ENCODE measurements around the gene CRMP1. TPM values are rescaled to one million over a fixed set of nuclear protein-coding genes. Genes with fewer than 3 reads are reported as not detected.

Gene CRMP1
- total RNA-seq, 1 experiment from 2014 or later: 77.5 TPM

DNA sequence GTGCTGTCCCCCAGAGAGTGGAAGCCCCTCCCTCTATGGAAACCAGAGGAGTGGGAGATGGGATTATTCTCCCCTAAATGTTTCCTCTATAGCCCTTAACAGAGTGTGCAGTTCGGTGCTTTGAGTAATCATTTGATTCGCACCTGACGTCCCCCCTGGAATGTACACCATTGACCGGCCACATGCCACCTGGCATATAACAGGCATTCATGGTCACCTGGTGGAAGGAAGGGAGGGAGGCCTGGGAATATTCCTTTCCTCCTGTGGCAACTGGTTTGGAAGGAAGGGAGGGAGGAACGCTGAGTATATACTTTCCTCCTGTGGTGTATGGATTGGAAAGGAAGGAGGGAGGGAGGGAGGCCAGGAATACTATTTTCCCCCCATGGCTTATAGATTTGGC lies 77.2 kb downstream of the CRMP1 start:
- Histone ChIP-seq H3K4me1 (ENCODE audit: insufficient read depth, low read length, poor library complexity, severe bottlenecking) (peaks cover 12% of the 10 kb centered on the region), H3K9me3 (ENCODE audit: low read depth, low read length, poor library complexity, severe bottlenecking) (no peaks in the 10 kb centered on the region), H3K4me3 (ENCODE audit: low read depth, low read length, poor library complexity, severe bottlenecking) (no peak overlapping the region), H3K36me3 (ENCODE audit: insufficient read depth, low read length, poor library complexity, severe bottlenecking) (peaks cover 18% of the 10 kb centered on the region), H3K27me3 (replicated peaks; ENCODE audit: insufficient read depth, low read depth, low read length, poor library complexity) (no peaks in the 10 kb centered on the region), H3K27ac (ENCODE audit: low read depth, low read length, poor library complexity, severe bottlenecking) (peak overlapping the region; percentile 37)
- no peak for TF ChIP-seq EZH2 (IDR thresholded peaks at IDR 0.05; ENCODE audit: borderline replicate concordance, low read depth, low read length, poor library complexity, severe bottlenecking)
- ChIA-PET POLR2A (ENCODE audit: low non-redundant PET) (interaction anchor here (0.6 kb wide), 1 partner anchor 1469 kb away, joined by 3 read pairs; no protein-coding TSS in a partner anchor), CTCF (no interaction called here)
- no TSS peak for BruUV-seq (replicated peaks)
- intact Hi-C loops (cut with micrococcal nuclease; ENCODE audit: unreplicated experiment): loop anchor here (10.0 kb wide), 1 partner anchor 1331 kb away; no protein-coding TSS in a partner anchor
- no peak for DNase-seq (ENCODE audit: low spot score)

GRCh38 chr4:5814421-5814820 lies 78.5 kb downstream of the CRMP1 start:
- H3K27me3 ChIP-seq (replicated peaks; ENCODE audit: insufficient read depth, low read depth, low read length, poor library complexity): no peaks in the 10 kb centered on the region
- H3K36me3 ChIP-seq (ENCODE audit: insufficient read depth, low read length, poor library complexity, severe bottlenecking): peaks cover 15% of the 10 kb centered on the region
- DNase-seq (ENCODE audit: low spot score): no peak
- intact Hi-C loops (cut with micrococcal nuclease; ENCODE audit: unreplicated experiment): loop anchor here (10.0 kb wide), 1 partner anchor 1330 kb away; no protein-coding TSS in a partner anchor
- POLR2A ChIA-PET (ENCODE audit: low non-redundant PET): no interaction called here
- peaks cover 12% of the 10 kb centered on the region for H3K4me1 ChIP-seq (ENCODE audit: insufficient read depth, low read length, poor library complexity, severe bottlenecking)
- no peaks in the 10 kb centered on the region for H3K9me3 ChIP-seq (ENCODE audit: low read depth, low read length, poor library complexity, severe bottlenecking)
- no peak overlapping the region for H3K4me3 ChIP-seq (ENCODE audit: low read depth, low read length, poor library complexity, severe bottlenecking)
- TF ChIP-seq EZH2 (IDR thresholded peaks at IDR 0.05; ENCODE audit: borderline replicate concordance, low read depth, low read length, poor library complexity, severe bottlenecking) (no peak), CTCF (conservative IDR thresholded peaks at IDR 0.05; ENCODE audit: low read depth, low read length) (no peak)
- CTCF ChIA-PET: no interaction called here
- H3K27ac ChIP-seq (ENCODE audit: low read depth, low read length, poor library complexity, severe bottlenecking): no peak overlapping the region
- no TSS peak for BruUV-seq (replicated peaks)

- no TSS peak for BruUV-seq (replicated peaks)
- TF ChIP-seq EZH2 (IDR thresholded peaks at IDR 0.05; ENCODE audit: borderline replicate concordance, low read depth, low read length, poor library complexity, severe bottlenecking): no peak
- no peak for TF ChIP-seq CTCF (conservative IDR thresholded peaks at IDR 0.05; ENCODE audit: low read depth, low read length)
- Histone ChIP-seq H3K36me3 (ENCODE audit: insufficient read depth, low read length, poor library complexity, severe bottlenecking) (peaks cover 14% of the 10 kb centered on the region), H3K4me3 (ENCODE audit: low read depth, low read length, poor library complexity, severe bottlenecking) (no peak overlapping the region), H3K27ac (ENCODE audit: low read depth, low read length, poor library complexity, severe bottlenecking) (no peak overlapping the region), H3K27me3 (replicated peaks; ENCODE audit: insufficient read depth, low read depth, low read length, poor library complexity) (no peaks in the 10 kb centered on the region), H3K4me1 (ENCODE audit: insufficient read depth, low read length, poor library complexity, severe bottlenecking) (peaks cover 12% of the 10 kb centered on the region), H3K9me3 (ENCODE audit: low read depth, low read length, poor library complexity, severe bottlenecking) (no peaks in the 10 kb centered on the region)
- CTCF ChIA-PET: no interaction called here
- POLR2A ChIA-PET (ENCODE audit: low non-redundant PET): no interaction called here
- intact Hi-C loops (cut with micrococcal nuclease; ENCODE audit: unreplicated experiment): loop anchor here (2.0 to 10.0 kb wide), 3 partner anchors 763 to 1329 kb away; partner anchors contain the start of gene STK32B
- no peak for DNase-seq (ENCODE audit: low spot score)
These were observed 79.0 kb downstream of the CRMP1 start for GRCh38 chr4:5813882-5814255.

Measured in A673 (cell line).